NCI-H82 (cell line): Measurements from ENCODE around the gene SLC6A19.
"Not testable (repeated sequence)": the region's sequence is repeated elsewhere in the genome, so short reads cannot be mapped to it uniquely, and the experiment has no call there.

Experiments
- DNase-seq: peaks from one replicate; lab custom pipeline; 2025; lab: John Stamatoyannopoulos, UW

SLC6A19 gene

GRCh38 chr5:1267464-1267863 lies 66.1 kb downstream of the SLC6A19 start:
- DNase-seq = not testable (repeated sequence)

GRCh38 chr5:1268056-1268455 lies 66.7 kb downstream of the SLC6A19 start:
- no peak for DNase-seq

GRCh38 chr5:1268666-1269065 lies 67.3 kb downstream of the SLC6A19 start:
- no peak for DNase-seq

- no peak for DNase-seq
Observed at GRCh38 chr5:1270426-1270825, 69.0 kb downstream of the SLC6A19 start.

GRCh38 chr5:1270933-1271914 lies 69.8 kb downstream of the SLC6A19 start:
- no peak for DNase-seq

- no peak for DNase-seq
Observed at GRCh38 chr5:1272201-1272600, 70.8 kb downstream of the SLC6A19 start.

GRCh38 chr5:1273745-1274144 lies 72.3 kb downstream of the SLC6A19 start:
- no peak for DNase-seq

- DNase-seq = no peak
Observed at GRCh38 chr5:1274471-1274870, 73.1 kb downstream of the SLC6A19 start.
